ENCODE measurements around the gene LIN28A. TPM values are rescaled to one million over a fixed set of nuclear protein-coding genes. Genes with fewer than 3 reads are reported as not detected.

Gene LIN28A
- total RNA-seq, 1 donor from 2014 or later = not detected

GRCh38 chr1:26419494-26419893 lies 8.9 kb downstream of the LIN28A start:
- intact Hi-C loops (cut with DNase I) = loop anchor here (10.0 kb wide), 1 partner anchor 385 kb away; no protein-coding TSS in a partner anchor
- DNase-seq (ENCODE audit: low spot score) = no peak

- intact Hi-C loops (cut with DNase I) = no loop called here
- DNase-seq (ENCODE audit: low spot score) = no peak
Measured at GRCh38 chr1:26429721-26430120, 19.1 kb downstream of the LIN28A start.

- peak; percentile 98 for DNase-seq (ENCODE audit: low spot score)
- intact Hi-C loops (cut with DNase I) = loop anchor here (2.0 kb wide), 2 partner anchors 41 to 69 kb away; partner anchors contain the start of gene HMGN2
Measured at GRCh38 chr1:26431979-26432695, 21.5 kb downstream of the LIN28A start, which contains the start of gene DHDDS. Gene DHDDS, plus strand, starts transcription at chr1:26432321. Its CDS starts 625 bp downstream, at chr1:26432946.

- intact Hi-C loops (cut with DNase I) = loop anchor here (2.0 kb wide), 2 partner anchors 40 to 68 kb away; partner anchors contain the start of gene HMGN2
- DNase-seq (ENCODE audit: low spot score) = no peak
Measured at GRCh38 chr1:26432793-26433192, 22.2 kb downstream of the LIN28A start.

- intact Hi-C loops (cut with DNase I) = no loop called here
Measured at GRCh38 chr1:26434161-26434752, 23.6 kb downstream of the LIN28A start.

GRCh38 chr1:26438041-26438440 lies 27.4 kb downstream of the LIN28A start:
- no peak for DNase-seq (ENCODE audit: low spot score)
- intact Hi-C loops (cut with DNase I) = no loop called here

More at GRCh38 chr1:26434161-26434752, 23.6 kb downstream of the LIN28A start:
- DNase-seq (ENCODE audit: low spot score) = no peak

- DNase-seq (ENCODE audit: low spot score) = no peak
- intact Hi-C loops (cut with DNase I) = no loop called here
Measured at GRCh38 chr1:26440259-26440658, 29.6 kb downstream of the LIN28A start.

GRCh38 chr1:26449868-26450267 lies 39.3 kb downstream of the LIN28A start:
- DNase-seq (ENCODE audit: low spot score) = no peak
- intact Hi-C loops (cut with DNase I) = no loop called here

GRCh38 chr1:26450908-26451307 lies 40.3 kb downstream of the LIN28A start:
- no peak for DNase-seq (ENCODE audit: low spot score)
- intact Hi-C loops (cut with DNase I) = no loop called here

- DNase-seq (ENCODE audit: low spot score) = no peak
Measured at GRCh38 chr1:26452459-26453183, 42.0 kb downstream of the LIN28A start.

GRCh38 chr1:26459148-26459547 lies 48.5 kb downstream of the LIN28A start:
- DNase-seq (ENCODE audit: low spot score) = no peak
- intact Hi-C loops (cut with DNase I) = no loop called here

More at GRCh38 chr1:26452459-26453183, 42.0 kb downstream of the LIN28A start:
- intact Hi-C loops (cut with DNase I) = no loop called here

GRCh38 chr1:26459573-26460031 lies 49.0 kb downstream of the LIN28A start:
- intact Hi-C loops (cut with DNase I) = no loop called here
- DNase-seq (ENCODE audit: low spot score) = no peak

- intact Hi-C loops (cut with DNase I) = no loop called here
- DNase-seq (ENCODE audit: low spot score) = no peak
Measured at GRCh38 chr1:26468911-26469310, 58.3 kb downstream of the LIN28A start.

- no peak for DNase-seq (ENCODE audit: low spot score)
- intact Hi-C loops (cut with DNase I) = no loop called here
Measured at GRCh38 chr1:26469558-26469957, 58.9 kb downstream of the LIN28A start.

GRCh38 chr1:26470878-26471497 lies 60.4 kb downstream of the LIN28A start:
- intact Hi-C loops (cut with DNase I) = no loop called here

GRCh38 chr1:26471498-26472319 lies 61.1 kb downstream of the LIN28A start:
- intact Hi-C loops (cut with DNase I) = loop anchor here (2.0 kb wide), 2 partner anchors 29 to 39 kb away; partner anchors contain the start of gene DHDDS

More at GRCh38 chr1:26470878-26471497, 60.4 kb downstream of the LIN28A start:
- DNase-seq (ENCODE audit: low spot score) = no peak

GRCh38 chr1:26472320-26472900 lies 61.8 kb downstream of the LIN28A start, which contains the start of gene HMGN2:
Gene HMGN2, plus strand, starts transcription at chr1:26472440. Its CDS starts 173 bp downstream, at chr1:26472613.
- peak; percentile 96 for DNase-seq (ENCODE audit: low spot score)
- intact Hi-C loops (cut with DNase I) = loop anchor here (2.0 kb wide), 2 partner anchors 28 to 40 kb away; partner anchors contain the start of gene DHDDS

More at GRCh38 chr1:26471498-26472319, 61.1 kb downstream of the LIN28A start:
- DNase-seq (ENCODE audit: low spot score) = peak; percentile 84
